LHCN-M2 (cell line): ENCODE data around the gene TSC22D1. TPM values are rescaled to one million over a fixed set of nuclear protein-coding genes. Genes with fewer than 3 reads are reported as not detected.

Experiments
- DNase-seq: peaks from one replicate; pipeline ENCODE4 v3.0.0-alpha.2; 2012; ENCODE audit warnings: low read depth
- total RNA-seq: library from RNA; depleted of rRNA; stranded (reverse); fragments of >200 nt; gene quantifications from 2 replicates; pipeline ENCODE4 v1.2.3, GENCODE V29; 2014

Gene TSC22D1
- total RNA-seq, 1 experiment from 2014 or later: 44.7 TPM

DNA sequence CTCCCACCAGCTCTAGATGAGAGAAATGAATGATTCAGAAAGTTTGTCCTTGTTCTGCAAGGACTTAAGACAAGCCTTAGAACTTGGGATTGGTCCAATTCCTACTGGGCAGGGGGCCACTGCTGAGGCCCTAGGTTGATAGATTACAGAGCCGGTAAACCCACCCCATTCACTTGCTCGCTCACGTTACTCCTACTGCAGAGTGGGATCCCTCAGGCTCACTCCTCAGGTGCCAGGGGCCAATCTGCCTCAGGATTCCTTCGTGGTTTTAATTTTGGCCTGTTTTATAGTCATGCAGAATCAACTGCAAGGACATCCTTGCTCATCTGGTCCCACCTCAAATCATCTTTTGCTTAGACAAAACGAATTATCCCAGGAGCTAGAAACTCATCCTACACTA is 143.5 kb downstream of the TSC22D1 start:
- DNase-seq: no peak

- no peak for DNase-seq
These were observed 145.0 kb downstream of the TSC22D1 start for GRCh38 chr13:44431150-44431549.

DNA sequence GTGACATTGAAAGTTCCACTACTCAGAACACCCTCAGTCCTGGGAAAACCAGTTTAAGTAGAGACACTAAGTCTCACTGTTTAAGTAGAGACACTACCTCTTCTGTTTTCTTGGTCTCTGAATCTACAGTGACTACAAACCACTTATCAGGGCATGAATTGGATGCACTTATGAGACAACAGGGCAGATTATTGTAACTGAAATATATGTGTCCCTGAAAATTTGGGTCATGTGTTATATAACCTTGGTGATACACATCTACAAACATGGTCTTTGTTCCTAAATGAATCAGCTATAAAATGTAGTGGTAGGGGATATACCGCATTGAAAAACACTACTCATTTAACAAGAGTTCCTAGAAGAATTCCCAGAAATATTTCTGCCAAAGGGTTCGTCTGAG is 146.8 kb downstream of the TSC22D1 start:
- no peak for DNase-seq

- no peak for DNase-seq
These were observed 149.7 kb downstream of the TSC22D1 start for GRCh38 chr13:44426461-44426860.

GRCh38 chr13:44425815-44426078 is 150.4 kb downstream of the TSC22D1 start:
- DNase-seq: no peak

- no peak for DNase-seq
These were observed 150.9 kb downstream of the TSC22D1 start for GRCh38 chr13:44425041-44425814.

- no peak for DNase-seq
These were observed 152.3 kb downstream of the TSC22D1 start for GRCh38 chr13:44423824-44424223.

- DNase-seq: no peak
These were observed 153.1 kb downstream of the TSC22D1 start for GRCh38 chr13:44422755-44423643.

GRCh38 chr13:44421853-44422525 is 154.1 kb downstream of the TSC22D1 start:
- DNase-seq: no peak

GRCh38 chr13:44420376-44421220 is 155.5 kb downstream of the TSC22D1 start:
- no peak for DNase-seq

DNA sequence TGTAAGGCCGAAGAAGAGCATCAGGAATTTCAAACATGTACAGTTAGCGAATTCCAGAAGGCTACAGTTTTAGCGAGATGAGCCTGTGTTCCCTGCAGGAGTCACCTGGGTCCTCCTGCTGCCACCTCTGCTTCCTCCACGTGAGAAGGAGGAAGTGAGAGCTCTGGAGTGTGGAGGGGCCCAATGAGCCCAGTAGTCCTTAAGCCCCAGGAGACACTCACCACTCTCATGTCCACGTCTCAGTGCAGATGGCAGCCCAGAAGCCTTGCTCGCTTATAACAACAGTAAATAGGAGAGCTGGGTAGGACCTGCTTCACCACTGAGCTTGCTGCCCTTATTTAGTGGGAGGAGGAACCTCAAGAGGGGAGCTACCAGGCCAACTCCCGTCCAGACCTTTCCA is 158.3 kb downstream of the TSC22D1 start:
- no peak for DNase-seq

DNA sequence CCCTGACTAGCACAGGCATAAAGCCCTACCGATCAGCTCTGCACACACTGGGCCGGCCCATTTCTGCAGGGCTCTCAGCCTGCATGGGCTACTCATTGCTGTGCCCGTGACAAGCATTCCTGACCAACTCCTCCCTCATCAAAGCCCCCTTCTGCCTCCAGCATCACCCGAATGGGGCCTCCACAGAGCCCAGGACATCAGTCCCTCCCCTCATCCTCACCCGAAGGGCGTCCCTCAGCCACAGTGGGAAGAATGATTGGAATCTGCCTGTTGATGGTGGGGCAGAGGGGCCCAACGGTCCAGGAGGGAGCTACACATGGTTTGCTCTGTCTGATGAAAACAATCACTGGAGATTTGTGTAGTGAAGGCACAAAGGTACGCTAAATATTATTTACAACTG is 158.7 kb downstream of the TSC22D1 start:
- DNase-seq: no peak

DNA sequence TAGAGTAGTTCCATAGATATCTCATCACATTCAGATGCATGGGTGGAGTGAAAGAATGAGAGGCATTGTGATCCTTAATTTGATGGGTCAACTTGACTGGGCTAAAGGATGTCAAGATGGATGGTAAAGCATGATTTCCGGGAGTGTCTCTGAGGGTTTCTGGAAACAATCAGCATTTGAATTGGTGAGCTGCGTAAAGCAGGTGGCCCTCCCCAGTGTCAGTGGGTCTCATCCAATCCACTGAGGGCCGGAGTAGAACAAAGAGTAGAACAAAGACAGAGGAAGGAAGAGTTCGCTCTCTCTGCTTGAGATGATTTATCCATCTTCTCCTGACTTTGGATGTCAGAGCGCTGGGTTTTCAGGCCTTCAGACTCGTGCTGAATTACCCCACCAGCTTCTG is 159.4 kb downstream of the TSC22D1 start:
- no peak for DNase-seq

DNA sequence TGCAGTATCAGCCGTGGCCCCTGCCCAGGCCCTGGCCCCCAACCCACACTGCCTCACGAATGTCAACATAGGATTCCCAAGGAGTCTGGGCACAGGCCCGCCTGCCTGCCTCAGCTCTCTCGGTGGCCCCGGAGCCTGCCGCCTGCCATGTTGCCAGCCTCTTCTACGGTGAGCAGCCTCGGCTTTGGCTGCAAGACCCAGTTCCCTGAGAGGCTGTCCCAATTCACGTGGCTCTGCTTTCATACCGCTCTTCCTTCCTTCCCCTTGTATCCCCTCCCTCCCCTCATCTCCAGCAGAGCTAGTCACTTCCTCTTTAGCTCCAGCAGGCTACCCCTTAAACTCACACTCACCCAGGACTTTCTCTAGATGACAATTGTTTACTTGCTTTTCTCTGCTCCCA is 159.8 kb downstream of the TSC22D1 start:
- no peak for DNase-seq

DNA sequence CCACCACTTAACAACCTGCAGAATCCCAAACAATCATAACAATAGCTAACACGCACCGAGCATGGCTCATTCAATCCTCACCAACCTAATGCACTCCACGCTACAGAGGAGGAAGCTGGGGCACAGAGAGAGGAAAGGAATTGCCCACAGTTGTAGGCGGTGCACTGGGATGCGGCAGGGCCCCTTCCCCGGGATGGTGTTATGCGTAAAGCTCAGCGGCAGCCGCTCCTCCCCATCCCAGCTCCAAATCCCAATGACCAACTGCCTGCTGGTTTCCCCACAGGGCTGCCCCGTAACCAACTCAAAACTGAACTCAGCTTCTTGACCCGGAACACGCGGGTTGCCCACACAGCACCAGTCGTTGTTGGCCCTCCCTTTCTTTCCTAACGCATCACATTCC is 160.3 kb downstream of the TSC22D1 start:
- no peak for DNase-seq

DNA sequence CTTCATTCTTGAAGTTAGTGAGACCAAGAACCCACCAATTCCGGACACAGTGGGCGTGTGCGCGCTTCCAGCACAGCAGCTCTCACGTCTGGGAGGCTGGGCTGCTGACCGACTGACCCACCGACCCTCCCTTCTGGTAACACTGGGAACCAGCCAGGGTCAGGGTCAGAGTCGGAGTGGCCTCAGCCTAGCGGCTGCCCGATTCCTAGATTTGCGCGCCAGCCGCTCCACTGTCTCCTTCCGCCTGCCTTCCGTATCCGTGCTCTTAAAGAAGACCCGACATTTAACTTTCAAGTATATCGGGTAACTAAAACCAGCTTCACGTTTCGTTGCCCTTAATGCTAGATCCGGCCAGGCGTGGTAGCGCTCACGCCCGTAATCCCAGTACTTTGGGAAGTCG is 161.4 kb downstream of the TSC22D1 start:
- no peak for DNase-seq

DNA sequence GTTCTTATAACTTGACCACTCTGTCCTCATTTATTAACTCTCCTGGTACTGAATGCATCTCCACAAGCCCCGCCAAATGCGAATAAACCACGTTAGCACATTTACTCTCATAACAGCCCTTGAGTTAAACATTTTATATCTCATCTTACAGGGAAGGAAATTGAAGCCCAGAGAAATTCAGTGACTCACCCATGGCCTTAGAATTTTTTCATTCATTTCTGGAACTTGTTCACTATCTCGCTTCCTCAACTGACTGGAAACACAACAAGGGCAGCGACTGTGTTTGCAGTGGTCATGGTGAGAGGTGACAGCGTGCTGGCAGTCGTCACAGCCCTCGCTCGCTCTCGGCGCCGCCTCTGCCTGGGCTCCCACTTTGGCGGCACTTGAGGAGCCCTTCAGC is 163.0 kb downstream of the TSC22D1 start:
- no peak for DNase-seq

GRCh38 chr13:44412346-44412935 is 163.7 kb downstream of the TSC22D1 start:
- no peak for DNase-seq

GRCh38 chr13:44411841-44412240 is 164.3 kb downstream of the TSC22D1 start:
- no peak for DNase-seq

DNA sequence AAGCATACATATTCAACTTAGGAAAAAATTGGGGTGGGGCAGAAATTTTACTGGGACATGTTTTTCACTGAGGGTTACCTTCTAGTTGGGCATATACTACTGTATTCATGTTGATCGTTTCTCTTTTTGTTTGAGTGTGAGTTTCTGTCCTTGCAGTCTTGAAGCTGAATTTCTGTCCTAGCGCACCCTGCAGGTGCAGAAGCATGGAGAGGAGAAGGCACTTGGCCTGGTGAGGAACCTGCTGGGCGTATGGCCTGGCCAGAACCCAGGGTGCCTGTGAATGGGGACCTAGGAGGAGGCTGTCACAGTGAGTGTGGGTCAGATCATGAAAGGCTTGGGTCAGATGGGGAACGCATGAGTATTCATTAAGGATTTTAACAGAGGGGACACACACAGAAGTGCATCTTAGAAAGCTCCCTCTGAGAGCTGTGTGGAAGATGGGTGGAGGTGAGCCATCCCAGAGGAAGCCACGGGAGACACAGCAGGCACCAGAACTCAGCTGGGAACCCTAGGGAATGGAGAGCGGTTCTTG is 165.7 kb downstream of the TSC22D1 start:
- no peak for DNase-seq

- no peak for DNase-seq
These were observed 166.5 kb downstream of the TSC22D1 start for GRCh38 chr13:44409595-44409994.
